Liver (tissue), 3 donors: ENCODE measurements around the gene MRPL24.

Source experiments
- EGR1 ChIP-seq, 2 donors: IDR thresholded peaks; 2 replicates each; pipeline ENCODE4 v1.6.1; 2016 to 2018; ENCODE audit warnings: antibody characterized with exemption in 2 of 2, low read depth in 2 of 2
- GABPA ChIP-seq, 2 donors: IDR thresholded peaks in 1 of 2; conservative IDR thresholded peaks in 1 of 2; 2 replicates each; pipeline ENCODE4 v1.6.1; 2016; ENCODE audit warnings: antibody characterized with exemption in 2 of 2, mild to moderate bottlenecking in 1 of 2, moderate library complexity in 1 of 2
- JUND ChIP-seq, 2 donors: IDR thresholded peaks; 2 replicates each; pipeline ENCODE4 v1.6.1; 2016; ENCODE audit warnings: antibody characterized with exemption in 2 of 2
- NR2F2 ChIP-seq: IDR thresholded peaks from 2 replicates; pipeline ENCODE4 v1.6.1; 2016; ENCODE audit warnings: antibody characterized with exemption
- YY1 ChIP-seq: IDR thresholded peaks from 2 replicates; pipeline ENCODE4 v1.6.1; 2016; ENCODE audit warnings: antibody characterized with exemption, mild to moderate bottlenecking
- TF ChIP-seq, protein P1 (sequence below): fragments of 150-350 bp; IDR thresholded peaks from 2 replicates; pipeline ENCODE4 v1.5.1; 2017; ENCODE audit warnings: improper control_type of control experiment, low read depth, low read length; ENCODE audit not compliant: missing input control
- TF ChIP-seq, protein P2 (sequence below): IDR thresholded peaks from 2 replicates; pipeline ENCODE4 v1.6.1; 2016; ENCODE audit warnings: antibody characterized with exemption
- TF ChIP-seq, protein P3 (sequence below): IDR thresholded peaks from 2 replicates; pipeline ENCODE4 v1.6.1; 2016; ENCODE audit warnings: antibody characterized with exemption
- donor health status: healthy.
- donor health status: healthy.

DNA sequence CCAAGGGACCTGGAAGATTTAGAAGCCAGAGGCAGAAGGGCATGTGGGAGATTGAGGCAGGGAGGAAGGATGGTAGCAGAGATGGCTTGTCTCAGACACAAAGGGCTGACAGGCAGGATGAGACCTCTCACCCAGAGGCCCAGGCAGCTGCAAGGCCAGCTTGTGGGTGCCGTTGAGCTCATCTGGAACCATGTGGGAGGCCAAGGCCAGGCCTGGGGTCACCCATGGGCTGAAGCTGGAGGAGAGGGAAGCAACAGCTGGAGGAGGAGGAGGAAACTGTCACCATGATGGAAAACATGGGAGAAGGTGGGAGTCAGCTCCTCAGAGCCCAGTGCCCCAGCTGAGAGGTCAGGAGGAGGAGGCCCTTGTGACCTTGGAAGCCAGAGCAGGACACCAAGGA, 41.9 kb downstream of the MRPL24 start:
- TF ChIP-seq YY1 (no peak), EGR1 (IDR thresholded peaks at IDR 0.05; ENCODE audit: low read depth in 2 of 2) (no peak), JUND (IDR thresholded peaks at IDR 0.05) (no peak), GABPA (IDR thresholded peaks at IDR 0.05 in 1 of 2, conservative IDR thresholded peaks at IDR 0.05 in 1 of 2) (no peak), NR2F2 (no peak)
- TF ChIP-seq, protein P1, sequence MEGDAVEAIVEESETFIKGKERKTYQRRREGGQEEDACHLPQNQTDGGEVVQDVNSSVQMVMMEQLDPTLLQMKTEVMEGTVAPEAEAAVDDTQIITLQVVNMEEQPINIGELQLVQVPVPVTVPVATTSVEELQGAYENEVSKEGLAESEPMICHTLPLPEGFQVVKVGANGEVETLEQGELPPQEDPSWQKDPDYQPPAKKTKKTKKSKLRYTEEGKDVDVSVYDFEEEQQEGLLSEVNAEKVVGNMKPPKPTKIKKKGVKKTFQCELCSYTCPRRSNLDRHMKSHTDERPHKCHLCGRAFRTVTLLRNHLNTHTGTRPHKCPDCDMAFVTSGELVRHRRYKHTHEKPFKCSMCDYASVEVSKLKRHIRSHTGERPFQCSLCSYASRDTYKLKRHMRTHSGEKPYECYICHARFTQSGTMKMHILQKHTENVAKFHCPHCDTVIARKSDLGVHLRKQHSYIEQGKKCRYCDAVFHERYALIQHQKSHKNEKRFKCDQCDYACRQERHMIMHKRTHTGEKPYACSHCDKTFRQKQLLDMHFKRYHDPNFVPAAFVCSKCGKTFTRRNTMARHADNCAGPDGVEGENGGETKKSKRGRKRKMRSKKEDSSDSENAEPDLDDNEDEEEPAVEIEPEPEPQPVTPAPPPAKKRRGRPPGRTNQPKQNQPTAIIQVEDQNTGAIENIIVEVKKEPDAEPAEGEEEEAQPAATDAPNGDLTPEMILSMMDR: no peak
- TF ChIP-seq, protein P2, sequence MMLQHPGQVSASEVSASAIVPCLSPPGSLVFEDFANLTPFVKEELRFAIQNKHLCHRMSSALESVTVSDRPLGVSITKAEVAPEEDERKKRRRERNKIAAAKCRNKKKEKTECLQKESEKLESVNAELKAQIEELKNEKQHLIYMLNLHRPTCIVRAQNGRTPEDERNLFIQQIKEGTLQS: no peak
- TF ChIP-seq, protein P3, sequence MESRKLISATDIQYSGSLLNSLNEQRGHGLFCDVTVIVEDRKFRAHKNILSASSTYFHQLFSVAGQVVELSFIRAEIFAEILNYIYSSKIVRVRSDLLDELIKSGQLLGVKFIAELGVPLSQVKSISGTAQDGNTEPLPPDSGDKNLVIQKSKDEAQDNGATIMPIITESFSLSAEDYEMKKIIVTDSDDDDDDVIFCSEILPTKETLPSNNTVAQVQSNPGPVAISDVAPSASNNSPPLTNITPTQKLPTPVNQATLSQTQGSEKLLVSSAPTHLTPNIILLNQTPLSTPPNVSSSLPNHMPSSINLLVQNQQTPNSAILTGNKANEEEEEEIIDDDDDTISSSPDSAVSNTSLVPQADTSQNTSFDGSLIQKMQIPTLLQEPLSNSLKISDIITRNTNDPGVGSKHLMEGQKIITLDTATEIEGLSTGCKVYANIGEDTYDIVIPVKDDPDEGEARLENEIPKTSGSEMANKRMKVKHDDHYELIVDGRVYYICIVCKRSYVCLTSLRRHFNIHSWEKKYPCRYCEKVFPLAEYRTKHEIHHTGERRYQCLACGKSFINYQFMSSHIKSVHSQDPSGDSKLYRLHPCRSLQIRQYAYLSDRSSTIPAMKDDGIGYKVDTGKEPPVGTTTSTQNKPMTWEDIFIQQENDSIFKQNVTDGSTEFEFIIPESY: no peak
